GM23248 (cell line): ENCODE data around the gene PLPP3.

Experiments
- EZH2 ChIP-seq: fragments of 200-600 bp; sonication (generic); IDR thresholded peaks from 2 replicates; pipeline ENCODE4 v1.6.1; 2018; ENCODE audit warnings: antibody characterized with exemption, mild to moderate bottlenecking; ENCODE audit not compliant: insufficient read depth, poor library complexity, severe bottlenecking
- EZH2phosphoT487 ChIP-seq: fragments of 200-600 bp; sonication (generic); IDR thresholded peaks from 2 replicates; pipeline ENCODE4 v1.6.1; 2018; ENCODE audit warnings: antibody characterized with exemption, moderate library complexity, mild to moderate bottlenecking, low read depth; ENCODE audit not compliant: insufficient read depth

DNA sequence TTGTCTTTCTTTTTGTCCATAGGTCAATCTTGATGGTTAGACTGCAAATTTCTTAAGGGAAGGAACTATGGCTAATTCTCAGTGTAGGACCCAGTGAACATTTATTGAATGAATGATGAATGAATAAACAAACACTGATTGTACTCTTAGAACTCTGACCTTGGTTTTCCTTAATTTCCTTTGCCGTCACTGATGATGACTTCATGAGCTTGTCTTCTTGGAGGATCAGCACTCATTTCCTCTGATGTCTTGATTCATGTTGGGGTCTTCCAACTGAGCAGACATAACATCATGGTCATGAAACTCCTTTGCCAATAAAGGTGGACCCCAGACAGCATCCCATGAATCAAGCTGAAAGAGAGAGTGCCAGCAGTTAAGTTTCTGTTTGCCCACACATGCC lies 96.3 kb downstream of the PLPP3 start:
- TF ChIP-seq EZH2, result no peak
- TF ChIP-seq EZH2phosphoT487, result no peak
